ENCODE measurements around the gene DGKI. TPM values are rescaled to one million over a fixed set of nuclear protein-coding genes. Genes with fewer than 3 reads are reported as not detected.

The DGKI gene
- total and polyA plus RNA-seq, 2 experiments from 2014 or later: 0.16 to 1.0 TPM

Small RNA genes lying within 50 kb of the gene (small RNA-seq; reads per million reads assigned to genes)
- 20.7 reads per million, percentile 98 among the genes with 10 or more reads in this experiment for gene AC090498.1 (ENCODE audit: low replicate concordance)

Other genes with a start within 250 kb of the DGKI start
- 27.1 and 29.3 TPM in 2 replicates for gene CREB3L2, start 155.1 kb upstream of the DGKI start, total RNA-seq (2014; rRNA removed; shearing (Covaris generic))
- 12.2 and 14.5 TPM in 2 replicates for gene CREB3L2, start 155.1 kb upstream of the DGKI start, polyA plus RNA-seq (2016; fragmentation: Nextera tagmentation; extraction: Ambion mirVana)
- gene AKR1D1, start 229.5 kb upstream of the DGKI start, total RNA-seq (2014; rRNA removed; shearing (Covaris generic)): 0.14 TPM in 1 of 2 replicates, not detected in the other
- not detected in 2 replicates for gene AKR1D1, start 229.5 kb upstream of the DGKI start, polyA plus RNA-seq (2016; fragmentation: Nextera tagmentation; extraction: Ambion mirVana)

Measured in GM23338 (cell line).